ENCODE measurements around the gene LCN10.

Gene LCN10

GRCh38 chr9:136753371-136754058, 10.8 kb upstream of the LCN10 start:
- DNase-seq: no peak

- no peak for DNase-seq
These were observed 9.1 kb upstream of the LCN10 start for GRCh38 chr9:136751814-136752213.

GRCh38 chr9:136751244-136751643, 8.5 kb upstream of the LCN10 start:
- no peak for DNase-seq

GRCh38 chr9:136750526-136750925, 7.8 kb upstream of the LCN10 start:
- no peak for DNase-seq

GRCh38 chr9:136748666-136749611, 6.2 kb upstream of the LCN10 start:
- DNase-seq: no peak

- no peak for DNase-seq
These were observed 5.5 kb upstream of the LCN10 start, which contains the start of gene LCN6 for GRCh38 chr9:136748201-136748600. TSS of gene LCN6 (minus strand) at chr9:136748525. CDS start at chr9:136748483, 42 bp downstream.

GRCh38 chr9:136747161-136748060, 4.7 kb upstream of the LCN10 start:
- DNase-seq: no peak

- no peak for DNase-seq
These were observed 3.9 kb upstream of the LCN10 start for GRCh38 chr9:136746621-136747020.

- no peak for DNase-seq
These were observed 3.4 kb upstream of the LCN10 start for GRCh38 chr9:136746155-136746490.

- no peak for DNase-seq
These were observed 2.8 kb upstream of the LCN10 start for GRCh38 chr9:136745389-136746154.

GRCh38 chr9:136744773-136745172, 2.0 kb upstream of the LCN10 start:
- DNase-seq: no peak

- no peak for DNase-seq
These were observed 985 bp upstream of the LCN10 start for GRCh38 chr9:136743639-136744211.

- DNase-seq: peak; percentile 76
These were observed 713 bp downstream of the LCN10 start for GRCh38 chr9:136741883-136742571.

- peak; percentile 75 for DNase-seq
These were observed 1.5 kb downstream of the LCN10 start for GRCh38 chr9:136740971-136741882.

GRCh38 chr9:136740491-136740890, 2.2 kb downstream of the LCN10 start:
- no peak for DNase-seq

GRCh38 chr9:136740069-136740468, 2.7 kb downstream of the LCN10 start:
- no peak for DNase-seq

- DNase-seq: no peak
These were observed 3.2 kb downstream of the LCN10 start for GRCh38 chr9:136739509-136739908.

GRCh38 chr9:136738960-136739359, 3.8 kb downstream of the LCN10 start:
- no peak for DNase-seq

GRCh38 chr9:136735812-136736480, 6.8 kb downstream of the LCN10 start:
- no peak for DNase-seq
